Measurements from ENCODE around the gene DOK5.

Gene DOK5

GRCh38 chr20:54474046-54474445 is 1.3 kb upstream of the DOK5 start:
- Histone ChIP-seq H3K4me1 (ENCODE audit: control insufficient read depth, low read length) (no peaks in the 10 kb centered on the region), H3K79me2 (ENCODE audit: control insufficient read depth, low read length) (no peaks in the 10 kb centered on the region), H3K27me3 (ENCODE audit: control insufficient read depth, low read length) (no peaks in the 10 kb centered on the region), H3K9me2 (replicated peaks; ENCODE audit: control insufficient read depth, low read length) (no peaks in the 10 kb centered on the region), H3K27ac (ENCODE audit: low read depth, low read length) (no peak overlapping the region), H3K4me3 (ENCODE audit: low read length) (no peak overlapping the region), H3K36me3 (ENCODE audit: control insufficient read depth, low read length) (no peaks in the 10 kb centered on the region), H4K20me1 (ENCODE audit: control insufficient read depth, insufficient read depth, low read depth, low read length) (no peaks in the 10 kb centered on the region), H3K4me2 (ENCODE audit: low read length) (no peak overlapping the region), H3K9me3 (ENCODE audit: control insufficient read depth, insufficient read depth, low read length) (no peaks in the 10 kb centered on the region), H3F3A (ENCODE audit: control insufficient read depth, insufficient read depth) (no peaks in the 10 kb centered on the region)
- TF ChIP-seq CTCF (IDR thresholded peaks at IDR 0.05; ENCODE audit: low read depth, low read length, poor library complexity, severe bottlenecking) (no peak), EZH2phosphoT487 (IDR thresholded peaks at IDR 0.05; ENCODE audit: borderline replicate concordance, low read length) (no peak)

DNA sequence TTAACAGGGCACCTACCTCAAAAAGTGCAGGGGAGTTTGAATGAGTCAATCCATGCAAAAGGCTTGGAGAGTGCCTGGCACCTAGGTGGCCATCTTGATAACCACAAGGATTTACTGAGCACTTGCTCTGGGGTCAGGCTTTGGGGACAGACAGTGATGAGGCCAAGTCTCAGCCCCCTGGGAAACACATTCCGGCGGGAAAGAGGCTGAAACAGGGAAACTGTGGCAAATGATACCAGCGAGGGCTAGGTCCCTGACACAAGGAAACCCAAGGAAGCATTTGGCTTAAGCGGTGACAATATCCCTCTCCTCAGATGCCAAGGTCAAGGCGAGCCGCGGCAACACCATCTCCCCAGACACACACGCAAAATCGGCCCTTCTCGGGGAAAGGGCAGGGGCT is 527 bp upstream of the DOK5 start:
- Histone ChIP-seq H4K20me1 (ENCODE audit: control insufficient read depth, insufficient read depth, low read depth, low read length) (no peaks in the 10 kb centered on the region), H3K4me3 (ENCODE audit: low read length) (no peak overlapping the region), H3K9me2 (replicated peaks; ENCODE audit: control insufficient read depth, low read length) (no peaks in the 10 kb centered on the region), H3K27ac (ENCODE audit: low read depth, low read length) (no peak overlapping the region), H3K9me3 (ENCODE audit: control insufficient read depth, insufficient read depth, low read length) (no peaks in the 10 kb centered on the region), H3K4me2 (ENCODE audit: low read length) (no peak overlapping the region), H3K27me3 (ENCODE audit: control insufficient read depth, low read length) (no peaks in the 10 kb centered on the region), H3K4me1 (ENCODE audit: control insufficient read depth, low read length) (no peaks in the 10 kb centered on the region), H3K79me2 (ENCODE audit: control insufficient read depth, low read length) (no peaks in the 10 kb centered on the region), H3F3A (ENCODE audit: control insufficient read depth, insufficient read depth) (no peaks in the 10 kb centered on the region), H3K36me3 (ENCODE audit: control insufficient read depth, low read length) (no peaks in the 10 kb centered on the region)
- TF ChIP-seq EZH2phosphoT487 (IDR thresholded peaks at IDR 0.05; ENCODE audit: borderline replicate concordance, low read length), result no peak
- TF ChIP-seq CTCF (IDR thresholded peaks at IDR 0.05; ENCODE audit: low read depth, low read length, poor library complexity, severe bottlenecking), result no peak

DNA sequence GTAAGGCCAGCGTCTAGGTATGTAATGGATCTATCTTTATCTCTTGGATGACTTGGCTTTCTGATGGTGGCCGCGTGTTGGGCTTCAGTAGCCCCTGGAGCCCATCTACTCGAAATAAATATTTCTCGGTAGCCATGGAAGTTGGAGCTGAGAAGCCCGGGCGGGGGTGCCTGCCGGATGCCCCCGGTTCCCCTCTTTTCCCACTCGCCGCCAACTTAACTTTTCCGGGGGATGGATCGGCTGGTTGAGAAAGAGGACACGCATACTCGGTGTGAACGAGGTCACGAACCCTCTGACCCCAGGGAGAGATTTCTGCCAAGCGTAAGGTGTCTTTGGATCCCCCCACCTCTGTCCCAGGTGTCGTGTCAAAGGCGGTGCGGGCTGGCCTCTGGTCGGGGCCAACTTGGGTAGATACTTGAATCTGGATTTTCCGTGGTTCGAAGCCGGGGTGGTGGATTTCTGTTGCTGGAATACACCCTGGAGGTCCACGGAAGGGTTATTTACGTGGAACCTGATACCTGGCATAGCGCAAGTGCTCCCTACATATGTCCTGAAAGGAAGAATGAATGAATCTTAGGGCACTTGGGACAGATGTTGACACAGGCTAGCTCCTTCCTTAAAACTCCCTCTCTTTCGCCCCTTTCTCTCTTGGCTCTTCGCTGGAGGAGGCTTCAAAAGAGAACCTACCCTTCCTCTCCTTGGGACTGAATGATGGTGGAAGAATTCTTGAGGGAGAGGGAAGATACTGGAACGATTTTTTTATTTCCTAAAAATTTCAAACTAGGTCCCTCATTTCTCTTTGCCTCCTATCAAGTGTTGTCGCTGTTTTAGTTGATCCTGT is 996 bp downstream of the DOK5 start:
- Histone ChIP-seq H4K20me1 (ENCODE audit: control insufficient read depth, insufficient read depth, low read depth, low read length) (no peaks in the 10 kb centered on the region), H3K79me2 (ENCODE audit: control insufficient read depth, low read length) (no peaks in the 10 kb centered on the region), H3K36me3 (ENCODE audit: control insufficient read depth, low read length) (no peaks in the 10 kb centered on the region), H3K27ac (ENCODE audit: low read depth, low read length) (no peak overlapping the region), H3K9me3 (ENCODE audit: control insufficient read depth, insufficient read depth, low read length) (no peaks in the 10 kb centered on the region), H3K4me2 (ENCODE audit: low read length) (no peak overlapping the region), H3K4me3 (ENCODE audit: low read length) (no peak overlapping the region), H3K9me2 (replicated peaks; ENCODE audit: control insufficient read depth, low read length) (no peaks in the 10 kb centered on the region), H3F3A (ENCODE audit: control insufficient read depth, insufficient read depth) (no peaks in the 10 kb centered on the region), H3K4me1 (ENCODE audit: control insufficient read depth, low read length) (no peaks in the 10 kb centered on the region), H3K27me3 (ENCODE audit: control insufficient read depth, low read length) (no peaks in the 10 kb centered on the region)
- TF ChIP-seq CTCF (IDR thresholded peaks at IDR 0.05; ENCODE audit: low read depth, low read length, poor library complexity, severe bottlenecking), result no peak
- TF ChIP-seq EZH2phosphoT487 (IDR thresholded peaks at IDR 0.05; ENCODE audit: borderline replicate concordance, low read length), result no peak

Data from DOHH2 (cell line).